ENCODE data around the gene OR10H4. TPM values are rescaled to one million over a fixed set of nuclear protein-coding genes. Genes with fewer than 3 reads are reported as not detected.

Gene OR10H4
- total RNA-seq, 1 experiment from 2014 or later = not detected

GRCh38 chr19:15936173-15936572 is 12.6 kb upstream of the OR10H4 start (continued):
- TF ChIP-seq, protein P1, sequence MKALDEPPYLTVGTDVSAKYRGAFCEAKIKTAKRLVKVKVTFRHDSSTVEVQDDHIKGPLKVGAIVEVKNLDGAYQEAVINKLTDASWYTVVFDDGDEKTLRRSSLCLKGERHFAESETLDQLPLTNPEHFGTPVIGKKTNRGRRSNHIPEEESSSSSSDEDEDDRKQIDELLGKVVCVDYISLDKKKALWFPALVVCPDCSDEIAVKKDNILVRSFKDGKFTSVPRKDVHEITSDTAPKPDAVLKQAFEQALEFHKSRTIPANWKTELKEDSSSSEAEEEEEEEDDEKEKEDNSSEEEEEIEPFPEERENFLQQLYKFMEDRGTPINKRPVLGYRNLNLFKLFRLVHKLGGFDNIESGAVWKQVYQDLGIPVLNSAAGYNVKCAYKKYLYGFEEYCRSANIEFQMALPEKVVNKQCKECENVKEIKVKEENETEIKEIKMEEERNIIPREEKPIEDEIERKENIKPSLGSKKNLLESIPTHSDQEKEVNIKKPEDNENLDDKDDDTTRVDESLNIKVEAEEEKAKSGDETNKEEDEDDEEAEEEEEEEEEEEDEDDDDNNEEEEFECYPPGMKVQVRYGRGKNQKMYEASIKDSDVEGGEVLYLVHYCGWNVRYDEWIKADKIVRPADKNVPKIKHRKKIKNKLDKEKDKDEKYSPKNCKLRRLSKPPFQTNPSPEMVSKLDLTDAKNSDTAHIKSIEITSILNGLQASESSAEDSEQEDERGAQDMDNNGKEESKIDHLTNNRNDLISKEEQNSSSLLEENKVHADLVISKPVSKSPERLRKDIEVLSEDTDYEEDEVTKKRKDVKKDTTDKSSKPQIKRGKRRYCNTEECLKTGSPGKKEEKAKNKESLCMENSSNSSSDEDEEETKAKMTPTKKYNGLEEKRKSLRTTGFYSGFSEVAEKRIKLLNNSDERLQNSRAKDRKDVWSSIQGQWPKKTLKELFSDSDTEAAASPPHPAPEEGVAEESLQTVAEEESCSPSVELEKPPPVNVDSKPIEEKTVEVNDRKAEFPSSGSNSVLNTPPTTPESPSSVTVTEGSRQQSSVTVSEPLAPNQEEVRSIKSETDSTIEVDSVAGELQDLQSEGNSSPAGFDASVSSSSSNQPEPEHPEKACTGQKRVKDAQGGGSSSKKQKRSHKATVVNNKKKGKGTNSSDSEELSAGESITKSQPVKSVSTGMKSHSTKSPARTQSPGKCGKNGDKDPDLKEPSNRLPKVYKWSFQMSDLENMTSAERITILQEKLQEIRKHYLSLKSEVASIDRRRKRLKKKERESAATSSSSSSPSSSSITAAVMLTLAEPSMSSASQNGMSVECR (CRISPR knock-in tag; IDR thresholded peaks at IDR 0.05; ENCODE audit: borderline replicate concordance) = no peak

DNA sequence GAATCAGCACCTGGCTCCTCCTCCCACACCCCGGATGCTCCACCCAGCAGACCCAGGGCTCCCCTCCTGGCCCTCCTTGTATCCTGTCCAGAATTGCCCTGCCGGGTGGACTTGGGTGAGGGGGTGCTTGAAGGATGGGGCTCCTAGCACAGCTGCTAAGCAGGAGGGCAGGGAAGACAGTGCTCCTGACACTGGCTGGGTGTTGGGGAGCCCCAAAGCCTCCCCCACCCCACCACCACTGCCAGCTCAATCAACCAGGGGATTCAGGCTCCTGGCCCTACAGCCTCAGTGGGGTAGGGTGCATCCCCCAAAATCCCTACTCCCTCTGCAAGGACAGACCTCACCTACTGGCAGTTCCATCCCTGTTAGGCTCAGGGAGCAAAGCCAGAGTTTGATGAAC is 11.9 kb upstream of the OR10H4 start:
- no peak overlapping the region for H3K4me3 Mint-ChIP-seq
- ATAC-seq (no peak), DNase-seq (ENCODE audit: low spot score) (no peak)
- peaks cover 42% of the 10 kb centered on the region for H3K27me3 Mint-ChIP-seq (ENCODE audit: low read depth)
- ChIA-PET POLR2A (no interaction called here), CTCF (no interaction called here)
- peaks cover 34% of the 10 kb centered on the region for H3K36me3 Mint-ChIP-seq
- no peaks in the 10 kb centered on the region for H3K4me1 Mint-ChIP-seq
- H3K9me3 Mint-ChIP-seq = peaks cover 55% of the 10 kb centered on the region
- TF ChIP-seq CDX4 (CRISPR knock-in tag; IDR thresholded peaks at IDR 0.05; ENCODE audit: borderline replicate concordance) = no peak
- no peak for TF ChIP-seq PRDM15 (CRISPR knock-in tag; IDR thresholded peaks at IDR 0.05)
- TF ChIP-seq, protein P2, sequence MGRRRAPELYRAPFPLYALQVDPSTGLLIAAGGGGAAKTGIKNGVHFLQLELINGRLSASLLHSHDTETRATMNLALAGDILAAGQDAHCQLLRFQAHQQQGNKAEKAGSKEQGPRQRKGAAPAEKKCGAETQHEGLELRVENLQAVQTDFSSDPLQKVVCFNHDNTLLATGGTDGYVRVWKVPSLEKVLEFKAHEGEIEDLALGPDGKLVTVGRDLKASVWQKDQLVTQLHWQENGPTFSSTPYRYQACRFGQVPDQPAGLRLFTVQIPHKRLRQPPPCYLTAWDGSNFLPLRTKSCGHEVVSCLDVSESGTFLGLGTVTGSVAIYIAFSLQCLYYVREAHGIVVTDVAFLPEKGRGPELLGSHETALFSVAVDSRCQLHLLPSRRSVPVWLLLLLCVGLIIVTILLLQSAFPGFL (CRISPR knock-in tag; IDR thresholded peaks at IDR 0.05; ENCODE audit: borderline replicate concordance) = no peak
- H3K27ac Mint-ChIP-seq = no peak overlapping the region

- Mint-ChIP-seq H3K36me3 (peaks cover 39% of the 10 kb centered on the region), H3K27me3 (ENCODE audit: low read depth) (peaks cover 42% of the 10 kb centered on the region), H3K27ac (no peak overlapping the region), H3K9me3 (peaks cover 62% of the 10 kb centered on the region), H3K4me3 (no peak overlapping the region), H3K4me1 (no peaks in the 10 kb centered on the region)
- ATAC-seq = no peak
- CTCF ChIA-PET = no interaction called here
- no peak for DNase-seq (ENCODE audit: low spot score)
- TF ChIP-seq PRRX2 (CRISPR knock-in tag; IDR thresholded peaks at IDR 0.05) = no peak
- POLR2A ChIA-PET = no interaction called here
Observed at GRCh38 chr19:15937771-15938170, 11.0 kb upstream of the OR10H4 start.

DNA sequence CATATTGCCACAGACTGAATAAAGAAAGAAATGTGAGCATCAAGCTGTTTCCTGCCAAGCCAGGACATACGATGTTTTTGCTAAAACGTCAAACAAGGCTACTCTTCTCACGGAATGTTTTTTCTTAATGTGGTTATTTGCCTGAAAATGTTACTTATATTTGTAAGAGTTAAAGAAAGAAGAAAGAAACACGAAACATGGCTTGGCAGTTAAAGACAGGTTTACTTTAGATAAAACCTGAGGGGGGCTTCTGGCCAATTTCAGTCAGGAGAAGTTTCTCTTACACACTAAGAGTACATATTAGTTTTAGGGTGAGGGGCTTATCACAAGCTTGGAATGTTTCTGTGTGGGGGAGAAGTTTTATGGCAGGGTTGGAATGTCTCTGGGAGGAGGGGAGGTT is 4.4 kb upstream of the OR10H4 start:
- no peak for TF ChIP-seq SP1 (CRISPR knock-in tag; conservative IDR thresholded peaks at IDR 0.05)
- TF ChIP-seq, protein P3, sequence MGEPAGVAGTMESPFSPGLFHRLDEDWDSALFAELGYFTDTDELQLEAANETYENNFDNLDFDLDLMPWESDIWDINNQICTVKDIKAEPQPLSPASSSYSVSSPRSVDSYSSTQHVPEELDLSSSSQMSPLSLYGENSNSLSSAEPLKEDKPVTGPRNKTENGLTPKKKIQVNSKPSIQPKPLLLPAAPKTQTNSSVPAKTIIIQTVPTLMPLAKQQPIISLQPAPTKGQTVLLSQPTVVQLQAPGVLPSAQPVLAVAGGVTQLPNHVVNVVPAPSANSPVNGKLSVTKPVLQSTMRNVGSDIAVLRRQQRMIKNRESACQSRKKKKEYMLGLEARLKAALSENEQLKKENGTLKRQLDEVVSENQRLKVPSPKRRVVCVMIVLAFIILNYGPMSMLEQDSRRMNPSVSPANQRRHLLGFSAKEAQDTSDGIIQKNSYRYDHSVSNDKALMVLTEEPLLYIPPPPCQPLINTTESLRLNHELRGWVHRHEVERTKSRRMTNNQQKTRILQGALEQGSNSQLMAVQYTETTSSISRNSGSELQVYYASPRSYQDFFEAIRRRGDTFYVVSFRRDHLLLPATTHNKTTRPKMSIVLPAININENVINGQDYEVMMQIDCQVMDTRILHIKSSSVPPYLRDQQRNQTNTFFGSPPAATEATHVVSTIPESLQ (CRISPR knock-in tag; IDR thresholded peaks at IDR 0.05) = no peak
- no peak for TF ChIP-seq ZSCAN18 (CRISPR knock-in tag; IDR thresholded peaks at IDR 0.05)
- no peak for TF ChIP-seq NFATC4 (CRISPR knock-in tag; IDR thresholded peaks at IDR 0.05)
- TF ChIP-seq NR2C2 (CRISPR knock-in tag; IDR thresholded peaks at IDR 0.05) = no peak
- peaks cover 53% of the 10 kb centered on the region for H3K36me3 Mint-ChIP-seq
- peaks cover 81% of the 10 kb centered on the region for H3K9me3 Mint-ChIP-seq
- POLR2A ChIA-PET = no interaction called here
- no peaks in the 10 kb centered on the region for H3K4me1 Mint-ChIP-seq
- ATAC-seq (no peak), DNase-seq (ENCODE audit: low spot score) (no peak)
- H3K27ac Mint-ChIP-seq = no peak overlapping the region
- no peak overlapping the region for H3K4me3 Mint-ChIP-seq
- peaks cover 12% of the 10 kb centered on the region for H3K27me3 Mint-ChIP-seq (ENCODE audit: low read depth)
- CTCF ChIA-PET = no interaction called here
